Activated naive CD8-positive, alpha-beta T cell (primary cell): ENCODE results near the gene TFPI2.
"Not testable (repeated sequence)": the region's sequence is repeated elsewhere in the genome, so short reads cannot be mapped to it uniquely, and the experiment has no call there.

Source experiments
- H3K27ac Mint-ChIP-seq: one replicate; pipeline ENCODE4 v1.8.0; 2021; ENCODE audit warnings: mixed read lengths
- H3K27me3 Mint-ChIP-seq: one replicate; pipeline ENCODE4 v1.8.0; 2021; ENCODE audit warnings: mixed read lengths
- H3K36me3 Mint-ChIP-seq: one replicate; pipeline ENCODE4 v1.8.0; 2021; ENCODE audit warnings: mixed read lengths
- H3K4me1 Mint-ChIP-seq: one replicate; pipeline ENCODE4 v1.8.0; 2021; ENCODE audit warnings: low read depth, mixed read lengths
- H3K4me3 Mint-ChIP-seq: one replicate; pipeline ENCODE4 v1.8.0; 2021; ENCODE audit warnings: mild to moderate bottlenecking, mixed read lengths
- H3K9me3 Mint-ChIP-seq: one replicate; pipeline ENCODE4 v1.8.0; 2021; ENCODE audit warnings: low read depth, mixed read lengths

Gene TFPI2

GRCh38 chr7:93890464-93891068 lies at the start of gene TFPI2:
TSS of gene TFPI2 (minus strand) at chr7:93890753. CDS start at chr7:93890678, 75 bp downstream.
- Mint-ChIP-seq H3K9me3 (no peaks in the 10 kb centered on the region), H3K4me3 (peak within 1 kb of the TSS; percentile 77), H3K27ac (no peak within 1 kb of the TSS), H3K4me1 (peaks cover 10% of the 10 kb centered on the region), H3K36me3 (no peaks in the 10 kb centered on the region), H3K27me3 (peaks cover 25% of the 10 kb centered on the region)

GRCh38 chr7:93938293-93938692 lies 47.7 kb upstream of the TFPI2 start:
- no peaks in the 10 kb centered on the region for H3K9me3 Mint-ChIP-seq
- H3K4me3 Mint-ChIP-seq = no peak overlapping the region
- H3K4me1 Mint-ChIP-seq = no peaks in the 10 kb centered on the region
- H3K36me3 Mint-ChIP-seq = no peaks in the 10 kb centered on the region
- peaks cover 12% of the 10 kb centered on the region for H3K27me3 Mint-ChIP-seq
- H3K27ac Mint-ChIP-seq = no peak overlapping the region

- Mint-ChIP-seq H3K9me3 (no peaks in the 10 kb centered on the region), H3K36me3 (no peaks in the 10 kb centered on the region), H3K27me3 (peaks cover 12% of the 10 kb centered on the region), H3K4me3 (no peak overlapping the region), H3K4me1 (no peaks in the 10 kb centered on the region), H3K27ac (no peak overlapping the region)
Measured at GRCh38 chr7:93937818-93938217, 47.3 kb upstream of the TFPI2 start.

- Mint-ChIP-seq H3K27me3 (peaks cover 9% of the 10 kb centered on the region), H3K4me3 (no peak overlapping the region), H3K27ac (no peak overlapping the region), H3K4me1 (no peaks in the 10 kb centered on the region), H3K9me3 (no peaks in the 10 kb centered on the region), H3K36me3 (no peaks in the 10 kb centered on the region)
Measured at GRCh38 chr7:93935102-93935501, 44.5 kb upstream of the TFPI2 start.

GRCh38 chr7:93933156-93933555 lies 42.6 kb upstream of the TFPI2 start:
- Mint-ChIP-seq H3K9me3 (no peaks in the 10 kb centered on the region), H3K4me3 (no peak overlapping the region), H3K27ac (no peak overlapping the region), H3K27me3 (peaks cover 9% of the 10 kb centered on the region), H3K36me3 (no peaks in the 10 kb centered on the region), H3K4me1 (no peaks in the 10 kb centered on the region)

GRCh38 chr7:93931655-93932054 lies 41.1 kb upstream of the TFPI2 start:
- Mint-ChIP-seq H3K4me3 (no peak overlapping the region), H3K27ac (no peak overlapping the region), H3K4me1 (no peaks in the 10 kb centered on the region), H3K36me3 (no peaks in the 10 kb centered on the region), H3K27me3 (peaks cover 8% of the 10 kb centered on the region), H3K9me3 (no peaks in the 10 kb centered on the region)

GRCh38 chr7:93927585-93927984 lies 37.0 kb upstream of the TFPI2 start:
- Mint-ChIP-seq H3K27ac (no peak overlapping the region), H3K9me3 (no peaks in the 10 kb centered on the region), H3K4me3 (no peak overlapping the region), H3K27me3 (peaks cover 10% of the 10 kb centered on the region), H3K36me3 (no peaks in the 10 kb centered on the region), H3K4me1 (no peaks in the 10 kb centered on the region)

GRCh38 chr7:93926800-93927199 lies 36.2 kb upstream of the TFPI2 start:
- peaks cover 3% of the 10 kb centered on the region for H3K4me1 Mint-ChIP-seq
- peaks cover 13% of the 10 kb centered on the region for H3K27me3 Mint-ChIP-seq
- H3K27ac Mint-ChIP-seq = no peak overlapping the region
- H3K9me3 Mint-ChIP-seq = no peaks in the 10 kb centered on the region
- no peaks in the 10 kb centered on the region for H3K36me3 Mint-ChIP-seq
- H3K4me3 Mint-ChIP-seq = no peak overlapping the region

- no peaks in the 10 kb centered on the region for H3K36me3 Mint-ChIP-seq
- peaks cover 7% of the 10 kb centered on the region for H3K4me1 Mint-ChIP-seq
- H3K27me3 Mint-ChIP-seq = peaks cover 21% of the 10 kb centered on the region
- H3K9me3 Mint-ChIP-seq = no peaks in the 10 kb centered on the region
- H3K27ac Mint-ChIP-seq = no peak overlapping the region
- H3K4me3 Mint-ChIP-seq = no peak overlapping the region
Measured at GRCh38 chr7:93923942-93924341, 33.4 kb upstream of the TFPI2 start.

GRCh38 chr7:93923296-93923695 lies 32.7 kb upstream of the TFPI2 start:
- Mint-ChIP-seq H3K4me1 (peaks cover 7% of the 10 kb centered on the region), H3K36me3 (no peaks in the 10 kb centered on the region), H3K27ac (no peak overlapping the region), H3K9me3 (no peaks in the 10 kb centered on the region), H3K4me3 (no peak overlapping the region), H3K27me3 (peaks cover 21% of the 10 kb centered on the region)

GRCh38 chr7:93921607-93922566 lies 31.3 kb upstream of the TFPI2 start, which contains the start of gene GNG11:
TSS of gene GNG11 (plus strand) at chr7:93921735. CDS start at chr7:93922138, 403 bp downstream.
- H3K4me3 Mint-ChIP-seq = peak within 1 kb of the TSS; percentile 59
- H3K4me1 Mint-ChIP-seq = peaks cover 7% of the 10 kb centered on the region
- H3K36me3 Mint-ChIP-seq = no peaks in the 10 kb centered on the region
- no peak within 1 kb of the TSS for H3K27ac Mint-ChIP-seq
- no peaks in the 10 kb centered on the region for H3K9me3 Mint-ChIP-seq
- H3K27me3 Mint-ChIP-seq = peaks cover 24% of the 10 kb centered on the region

GRCh38 chr7:93921186-93921585 lies 30.6 kb upstream of the TFPI2 start:
- Mint-ChIP-seq H3K36me3 (no peaks in the 10 kb centered on the region), H3K27me3 (peaks cover 24% of the 10 kb centered on the region), H3K4me1 (peaks cover 7% of the 10 kb centered on the region), H3K4me3 (peak overlapping the region; percentile 59), H3K27ac (no peak overlapping the region), H3K9me3 (no peaks in the 10 kb centered on the region)

GRCh38 chr7:93920496-93921182 lies 30.1 kb upstream of the TFPI2 start:
- Mint-ChIP-seq H3K27ac (no peak overlapping the region), H3K4me1 (peaks cover 7% of the 10 kb centered on the region), H3K27me3 (peaks cover 24% of the 10 kb centered on the region), H3K4me3 (no peak overlapping the region), H3K9me3 (no peaks in the 10 kb centered on the region), H3K36me3 (no peaks in the 10 kb centered on the region)

GRCh38 chr7:93916315-93916714 lies 25.8 kb upstream of the TFPI2 start:
- not testable (repeated sequence) for H3K4me1 Mint-ChIP-seq, H3K36me3 Mint-ChIP-seq, H3K9me3 Mint-ChIP-seq, H3K4me3 Mint-ChIP-seq, H3K27ac Mint-ChIP-seq
- H3K27me3 Mint-ChIP-seq = peaks cover 17% of the 10 kb centered on the region

- not testable (repeated sequence) for H3K4me3 Mint-ChIP-seq, H3K4me1 Mint-ChIP-seq
Measured at GRCh38 chr7:93915888-93916287, 25.3 kb upstream of the TFPI2 start.

More at GRCh38 chr7:93915888-93916287, 25.3 kb upstream of the TFPI2 start:
- H3K27me3 Mint-ChIP-seq = peaks cover 13% of the 10 kb centered on the region
- not testable (repeated sequence) for H3K36me3 Mint-ChIP-seq, H3K9me3 Mint-ChIP-seq, H3K27ac Mint-ChIP-seq
